Esophagus squamous epithelium (tissue), 5 donors: ENCODE data around the gene SPCS3. TPM values are rescaled to one million over a fixed set of nuclear protein-coding genes. Genes with fewer than 3 reads are reported as not detected.

Experiments
- DNase-seq: peaks from one replicate; lab custom pipeline; 2025; lab: John Stamatoyannopoulos, UW
- H3K27ac ChIP-seq, 4 donors: fragments of 200-600 bp; sonication (generic); one replicate each; pipeline ENCODE4 v1.5.1; 2016 to 2019; ENCODE audit warnings: mild to moderate bottlenecking in 1 of 4
- H3K27me3 ChIP-seq, 4 donors: fragments of 200-600 bp; sonication (generic); 1 replicate in 3 of 4; 2 replicates in 1 of 4; pipeline versions ENCODE4 v1.5.1 to v1.6.0; 2017 to 2021; ENCODE audit warnings: antibody characterized with exemption in 1 of 4
- H3K36me3 ChIP-seq, 3 donors: fragments of 200-600 bp; sonication (generic); one replicate each; pipeline ENCODE4 v1.5.1; 2016 to 2019
- H3K4me1 ChIP-seq, 3 donors: fragments of 200-600 bp; sonication (generic); one replicate each; pipeline ENCODE4 v1.5.1; 2017 to 2019
- H3K4me3 ChIP-seq, 4 donors: fragments of 200-600 bp; sonication (generic); 1 replicate in 3 of 4; 2 replicates in 1 of 4; pipeline ENCODE4 v1.5.1; 2016 to 2019; ENCODE audit warnings: mild to moderate bottlenecking in 2 of 4, moderate library complexity in 1 of 4
- H3K9me3 ChIP-seq, 3 donors: fragments of 200-600 bp; sonication (generic); one replicate each; pipeline ENCODE4 v1.5.1; 2016 to 2019
- POLR2A ChIP-seq, 4 donors: fragments of 450-650 bp; IDR thresholded peaks; one replicate each; pipeline ENCODE4 v1.6.1; 2017; ENCODE audit warnings: antibody characterized with exemption in 4 of 4, mild to moderate bottlenecking in 4 of 4, moderate library complexity in 3 of 4
- WGBS, 2 donors: methylation state at CpG; one replicate each; pipeline ENCODE4 v1.1.5; 2018; 5-methylcytosine and 5-hydroxymethylcytosine counted together
- intact Hi-C: fragments of 100-400 bp; cut with DNase I; formaldehyde crosslinking; loops from one replicate; pipeline ENCODE4 v1.15.0; 2022
- total RNA-seq, 4 donors: library from RNA; depleted of rRNA; stranded (reverse); fragments of >200 nt; gene quantifications; one replicate each; pipeline ENCODE4 v1.1.0, GENCODE V29; 2016
- TF ChIP-seq, protein P1 (sequence below), 6 experiments: fragments of 450-650 bp in 4 of 6; fragments of 200-600 bp in 2 of 6; sonication (generic) in 2 of 6; IDR thresholded peaks; one replicate each; pipeline ENCODE4 v1.5.1; 2016 to 2019; ENCODE audit warnings: antibody characterized with exemption in 6 of 6, mild to moderate bottlenecking in 4 of 6, moderate library complexity in 4 of 6
- donor health status: DM: yes; HTN: yes; CAD: no.

SPCS3 gene
- total RNA-seq, 4 donors from 2014 or later, result 48.7 to 61.8 (median 54.3) TPM

DNA sequence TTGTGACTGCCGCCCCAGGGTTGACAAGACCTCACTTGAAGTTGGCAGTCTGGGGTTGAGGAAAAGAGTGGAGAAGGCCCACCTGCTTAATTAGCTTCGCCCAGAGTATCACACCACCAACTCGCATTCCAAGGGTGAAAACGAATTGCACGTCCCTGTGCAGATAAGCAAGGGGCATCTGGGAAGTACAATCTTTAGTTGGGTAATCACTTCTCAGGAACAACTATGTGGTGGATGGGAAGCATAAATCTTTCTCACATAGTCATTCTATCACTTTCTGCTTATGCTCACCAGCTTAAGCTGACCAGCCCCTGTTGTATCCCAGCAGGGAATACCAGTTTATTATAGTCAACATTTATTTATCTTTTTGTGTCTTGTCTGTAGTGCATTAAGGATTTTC is 14.3 kb downstream of the SPCS3 start:
- Histone ChIP-seq H3K27ac (no peak overlapping the region), H3K9me3 (no peaks in the 10 kb centered on the region), H3K4me1 (no peaks in the 10 kb centered on the region), H3K4me3 (no peak overlapping the region), H3K36me3 (peaks cover 0 to 45% (median 0%) of the 10 kb centered on the region in 3 donors), H3K27me3 (no peaks in the 10 kb centered on the region)
- 91 to 95% methylated on average over 4 to 5 of the region's 5 CpGs for WGBS, 2 donors
- intact Hi-C loops, result no loop called here
- TF ChIP-seq, protein P1, sequence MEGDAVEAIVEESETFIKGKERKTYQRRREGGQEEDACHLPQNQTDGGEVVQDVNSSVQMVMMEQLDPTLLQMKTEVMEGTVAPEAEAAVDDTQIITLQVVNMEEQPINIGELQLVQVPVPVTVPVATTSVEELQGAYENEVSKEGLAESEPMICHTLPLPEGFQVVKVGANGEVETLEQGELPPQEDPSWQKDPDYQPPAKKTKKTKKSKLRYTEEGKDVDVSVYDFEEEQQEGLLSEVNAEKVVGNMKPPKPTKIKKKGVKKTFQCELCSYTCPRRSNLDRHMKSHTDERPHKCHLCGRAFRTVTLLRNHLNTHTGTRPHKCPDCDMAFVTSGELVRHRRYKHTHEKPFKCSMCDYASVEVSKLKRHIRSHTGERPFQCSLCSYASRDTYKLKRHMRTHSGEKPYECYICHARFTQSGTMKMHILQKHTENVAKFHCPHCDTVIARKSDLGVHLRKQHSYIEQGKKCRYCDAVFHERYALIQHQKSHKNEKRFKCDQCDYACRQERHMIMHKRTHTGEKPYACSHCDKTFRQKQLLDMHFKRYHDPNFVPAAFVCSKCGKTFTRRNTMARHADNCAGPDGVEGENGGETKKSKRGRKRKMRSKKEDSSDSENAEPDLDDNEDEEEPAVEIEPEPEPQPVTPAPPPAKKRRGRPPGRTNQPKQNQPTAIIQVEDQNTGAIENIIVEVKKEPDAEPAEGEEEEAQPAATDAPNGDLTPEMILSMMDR (IDR thresholded peaks at IDR 0.05), result no peak
- TF ChIP-seq POLR2A (IDR thresholded peaks at IDR 0.05), result no peak
- no peak for DNase-seq

DNA sequence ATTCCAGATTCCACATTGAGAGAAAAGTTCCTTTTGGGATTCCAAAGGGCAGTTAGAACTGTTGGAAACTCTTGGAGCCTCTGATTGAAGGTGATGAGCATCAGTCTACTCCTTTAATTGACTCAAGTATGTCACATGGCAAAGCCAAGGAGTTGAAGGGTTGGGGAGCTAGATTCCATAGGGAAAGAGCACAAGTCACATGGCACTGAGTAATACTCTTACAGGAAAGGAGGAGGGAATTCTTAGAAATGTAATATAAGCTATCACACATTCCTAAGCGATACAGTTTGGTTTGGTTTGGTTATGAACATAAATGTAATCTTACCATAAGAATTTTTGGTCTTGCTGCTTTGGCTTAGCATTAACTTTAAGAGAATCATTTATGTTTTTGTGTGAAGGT is 15.7 kb downstream of the SPCS3 start:
- DNase-seq, result no peak
- intact Hi-C loops, result no loop called here
- TF ChIP-seq, protein P1 (IDR thresholded peaks at IDR 0.05), result no peak
- TF ChIP-seq POLR2A (IDR thresholded peaks at IDR 0.05), result no peak

DNA sequence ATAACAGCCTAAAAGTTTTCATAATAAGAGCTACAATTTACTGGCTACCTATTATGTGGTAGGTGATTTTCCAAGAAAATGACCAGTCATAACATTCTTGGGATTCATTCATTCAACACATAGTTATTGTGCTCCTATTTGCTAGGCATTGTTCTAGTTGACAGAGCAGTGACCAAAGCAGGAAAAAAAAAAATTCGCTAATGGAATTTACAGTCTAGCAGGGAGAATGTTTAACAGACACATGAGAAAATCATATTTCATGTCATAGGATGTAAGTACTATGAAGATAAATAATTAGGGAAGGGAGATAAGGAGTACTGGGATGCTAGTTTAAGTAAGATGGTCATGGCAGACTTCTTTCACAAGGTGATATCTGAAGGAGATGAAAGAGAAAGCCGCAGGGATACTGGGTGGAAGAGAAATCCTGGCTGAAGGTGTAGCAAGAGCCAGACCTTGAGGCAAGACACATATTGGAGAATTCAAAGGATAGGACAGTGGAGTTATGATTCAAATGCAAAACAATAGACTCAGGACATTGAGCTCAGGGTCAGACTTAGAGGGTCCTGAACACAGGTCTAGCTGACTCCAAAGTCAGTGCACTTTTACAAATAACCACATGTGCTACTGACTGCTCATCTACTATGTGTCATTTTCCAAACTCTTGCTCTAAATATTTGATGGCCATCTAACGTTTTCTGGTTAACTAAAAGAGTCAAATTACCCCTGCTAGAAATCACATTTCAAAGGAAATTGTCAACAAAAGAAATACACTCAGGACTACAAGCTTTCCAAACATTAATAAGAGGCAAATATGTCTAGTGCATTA is 20.4 kb downstream of the SPCS3 start:
- no peaks in the 10 kb centered on the region for H3K4me1 ChIP-seq
- intact Hi-C loops, result no loop called here
- H3K36me3 ChIP-seq, result no peaks in the 10 kb centered on the region
- H3K4me3 ChIP-seq, result no peak overlapping the region
- WGBS, 2 donors, result 40 to 48% methylated on average over 3 of the region's 3 CpGs
- no peak for DNase-seq
- H3K27ac ChIP-seq, result no peak overlapping the region
- TF ChIP-seq, protein P1 (IDR thresholded peaks at IDR 0.05), result no peak
- no peaks in the 10 kb centered on the region for H3K27me3 ChIP-seq
- H3K9me3 ChIP-seq, result peaks cover 0 to 20% (median 10%) of the 10 kb centered on the region in 3 donors

More for the DNA sequence above, 15.7 kb downstream of the SPCS3 start:
- no peaks in the 10 kb centered on the region for H3K4me1 ChIP-seq
- 90 to 96% methylated on average over 1 of the region's 1 CpG for WGBS, 2 donors
- peaks cover 0 to 31% (median 0%) of the 10 kb centered on the region in 3 donors for H3K36me3 ChIP-seq
- H3K27me3 ChIP-seq, result no peaks in the 10 kb centered on the region
- H3K9me3 ChIP-seq, result no peaks in the 10 kb centered on the region
- no peak overlapping the region for H3K27ac ChIP-seq
- H3K4me3 ChIP-seq, result no peak overlapping the region

DNA sequence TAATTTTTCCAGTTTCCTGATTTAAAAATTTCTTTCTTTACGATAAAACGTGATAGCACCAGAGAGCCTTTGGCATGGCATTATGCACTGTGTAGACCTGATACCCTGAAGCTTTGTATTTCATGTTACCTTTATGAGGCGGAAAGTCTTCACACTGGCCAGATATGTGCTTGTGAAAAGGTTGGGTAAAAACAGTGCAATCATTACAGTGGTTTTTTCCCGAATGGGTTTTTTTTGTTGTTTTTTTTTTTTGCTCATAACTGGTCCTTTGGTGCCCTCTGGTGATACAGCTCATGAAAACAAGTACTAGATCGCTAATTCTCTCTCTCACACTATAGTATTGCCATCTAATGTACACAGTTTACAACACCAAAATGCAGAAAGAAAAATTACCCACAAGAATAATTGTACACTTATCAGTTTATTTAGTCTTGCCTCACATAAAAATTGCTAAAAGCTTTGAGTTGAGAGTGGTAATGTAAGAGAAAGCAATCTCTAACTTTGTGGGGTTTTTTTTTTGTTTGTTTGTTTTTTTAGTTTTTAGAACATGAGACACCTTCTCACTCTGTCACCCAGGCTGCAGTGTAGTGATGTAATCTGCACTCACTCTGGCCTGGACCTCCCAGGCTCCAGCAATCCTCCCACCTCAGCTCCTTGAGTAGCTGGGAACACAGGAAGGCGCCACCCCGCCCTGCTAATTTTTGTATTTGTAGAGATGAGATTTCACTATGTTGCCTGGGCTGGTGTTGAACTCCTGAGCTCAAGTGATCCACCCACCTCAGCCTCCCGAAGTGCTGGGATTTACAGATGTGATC is 21.3 kb downstream of the SPCS3 start:
- Histone ChIP-seq H3K27ac (no peak overlapping the region), H3K36me3 (no peaks in the 10 kb centered on the region), H3K4me3 (no peak overlapping the region), H3K9me3 (peaks cover 0 to 20% (median 10%) of the 10 kb centered on the region in 3 donors), H3K4me1 (no peaks in the 10 kb centered on the region), H3K27me3 (no peaks in the 10 kb centered on the region)
- TF ChIP-seq, protein P1 (IDR thresholded peaks at IDR 0.05), result peak in 4 of 6 experiments; percentile 19 to 43 (median 32)
- no peak for TF ChIP-seq POLR2A (IDR thresholded peaks at IDR 0.05)
- no peak for DNase-seq
- intact Hi-C loops, result no loop called here
- WGBS, 2 donors, result 31 to 41% methylated on average over 6 to 8 of the region's 8 CpGs

DNA sequence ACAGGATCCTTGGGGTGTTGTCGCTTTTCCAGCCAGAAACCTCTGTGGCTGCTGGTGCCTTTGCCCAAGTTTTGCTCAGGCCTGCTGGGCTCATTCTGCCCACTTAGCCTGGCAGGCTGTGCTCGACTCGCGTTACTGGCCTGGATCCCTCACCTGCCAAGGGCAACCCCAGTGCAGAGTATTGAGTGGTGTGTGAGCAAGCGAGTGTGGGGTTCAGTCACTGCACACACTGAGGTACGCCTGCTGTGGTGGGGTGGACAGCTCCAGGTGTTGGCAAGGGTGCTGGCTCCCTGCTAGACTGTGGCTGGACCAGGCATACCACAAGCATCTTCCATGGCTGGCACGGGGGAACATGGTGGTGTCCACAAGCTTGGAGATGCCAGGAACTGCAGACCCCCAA is 22.6 kb downstream of the SPCS3 start:
- DNase-seq, result no peak
- Histone ChIP-seq H3K27me3 (no peaks in the 10 kb centered on the region), H3K9me3 (peaks cover 0 to 20% (median 10%) of the 10 kb centered on the region in 3 donors), H3K4me3 (no peak overlapping the region), H3K27ac (no peak overlapping the region), H3K4me1 (no peaks in the 10 kb centered on the region), H3K36me3 (no peaks in the 10 kb centered on the region)
- intact Hi-C loops, result no loop called here
- 100% methylated on average over 2 of the region's 7 CpGs; no CpG with 5 or more reads in 1 of the 2 donors for WGBS, 2 donors
- TF ChIP-seq, protein P1 (IDR thresholded peaks at IDR 0.05), result no peak
- TF ChIP-seq POLR2A (IDR thresholded peaks at IDR 0.05), result no peak
